ENCODE results near the gene USH1C.
A peak's percentile ranks its signal among the peaks of the same experiment; 100 is the strongest.

Gene USH1C

DNA sequence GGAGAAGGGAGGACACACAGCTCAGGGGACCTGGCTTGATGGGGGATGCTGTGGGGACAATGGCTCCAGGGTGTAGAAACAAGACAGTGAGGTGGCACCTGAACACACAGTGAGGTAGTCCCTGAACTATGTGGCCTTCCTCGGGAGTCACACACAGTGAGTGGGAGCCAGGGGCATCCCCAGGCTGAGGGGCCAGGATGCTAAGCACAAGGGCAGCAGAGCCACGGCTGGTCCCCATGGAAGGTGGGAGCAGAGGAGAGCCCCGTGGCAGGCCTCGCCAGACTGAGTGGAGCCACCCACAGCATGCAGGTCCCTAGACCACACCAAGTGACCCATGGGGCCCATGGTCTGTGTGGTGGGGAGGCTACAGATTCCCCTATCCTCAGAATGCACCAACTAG is 41.6 kb downstream of the USH1C start:
- TF ChIP-seq ZFX (IDR thresholded peaks at IDR 0.05): no peak
- TF ChIP-seq, protein P1, sequence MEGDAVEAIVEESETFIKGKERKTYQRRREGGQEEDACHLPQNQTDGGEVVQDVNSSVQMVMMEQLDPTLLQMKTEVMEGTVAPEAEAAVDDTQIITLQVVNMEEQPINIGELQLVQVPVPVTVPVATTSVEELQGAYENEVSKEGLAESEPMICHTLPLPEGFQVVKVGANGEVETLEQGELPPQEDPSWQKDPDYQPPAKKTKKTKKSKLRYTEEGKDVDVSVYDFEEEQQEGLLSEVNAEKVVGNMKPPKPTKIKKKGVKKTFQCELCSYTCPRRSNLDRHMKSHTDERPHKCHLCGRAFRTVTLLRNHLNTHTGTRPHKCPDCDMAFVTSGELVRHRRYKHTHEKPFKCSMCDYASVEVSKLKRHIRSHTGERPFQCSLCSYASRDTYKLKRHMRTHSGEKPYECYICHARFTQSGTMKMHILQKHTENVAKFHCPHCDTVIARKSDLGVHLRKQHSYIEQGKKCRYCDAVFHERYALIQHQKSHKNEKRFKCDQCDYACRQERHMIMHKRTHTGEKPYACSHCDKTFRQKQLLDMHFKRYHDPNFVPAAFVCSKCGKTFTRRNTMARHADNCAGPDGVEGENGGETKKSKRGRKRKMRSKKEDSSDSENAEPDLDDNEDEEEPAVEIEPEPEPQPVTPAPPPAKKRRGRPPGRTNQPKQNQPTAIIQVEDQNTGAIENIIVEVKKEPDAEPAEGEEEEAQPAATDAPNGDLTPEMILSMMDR (conservative IDR thresholded peaks at IDR 0.05): no peak

DNA sequence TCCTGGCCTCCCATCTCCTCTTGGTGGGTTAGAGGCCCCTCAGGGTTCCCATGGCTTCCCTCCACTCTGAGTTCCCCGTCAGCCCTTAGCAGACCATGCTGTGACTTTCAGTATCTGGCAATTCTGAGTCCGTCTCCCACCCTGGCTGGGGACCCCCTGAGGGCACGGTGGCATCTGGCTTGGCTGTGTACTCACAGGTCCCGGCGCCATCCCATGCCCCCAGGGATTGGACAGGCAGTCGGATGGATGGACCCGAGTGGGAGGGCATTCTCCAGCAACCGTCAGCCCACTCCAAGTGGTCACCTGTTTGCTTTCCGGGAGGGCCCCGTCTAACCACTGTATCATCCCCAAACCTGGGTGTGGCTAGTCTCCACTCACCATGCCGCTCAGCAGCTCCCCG is 43.5 kb downstream of the USH1C start:
- H3K27ac ChIP-seq: no peak overlapping the region
- TF ChIP-seq, protein P1 (conservative IDR thresholded peaks at IDR 0.05): no peak
- TF ChIP-seq ZFX (IDR thresholded peaks at IDR 0.05): no peak

More for the DNA sequence above, 41.6 kb downstream of the USH1C start:
- no peak overlapping the region for H3K27ac ChIP-seq

GRCh38 chr11:17498475-17498874 is 45.7 kb downstream of the USH1C start:
- no peak for TF ChIP-seq ZFX (IDR thresholded peaks at IDR 0.05)
- TF ChIP-seq, protein P1 (conservative IDR thresholded peaks at IDR 0.05): peak; percentile 73; the same call in 1 of the 2 replicates
- no peak overlapping the region for H3K27ac ChIP-seq

- TF ChIP-seq, protein P1 (conservative IDR thresholded peaks at IDR 0.05): no peak
- TF ChIP-seq ZFX (IDR thresholded peaks at IDR 0.05): no peak
- H3K27ac ChIP-seq: no peak overlapping the region
Measured at GRCh38 chr11:17498058-17498457, 46.2 kb downstream of the USH1C start.

- H3K27ac ChIP-seq: no peak overlapping the region
- TF ChIP-seq, protein P1 (conservative IDR thresholded peaks at IDR 0.05): no peak
- no peak for TF ChIP-seq ZFX (IDR thresholded peaks at IDR 0.05)
Measured at GRCh38 chr11:17496406-17496805, 47.8 kb downstream of the USH1C start.

GRCh38 chr11:17494019-17494418 is 50.2 kb downstream of the USH1C start:
- TF ChIP-seq, protein P1 (conservative IDR thresholded peaks at IDR 0.05): no peak
- no peak for TF ChIP-seq ZFX (IDR thresholded peaks at IDR 0.05)
- H3K27ac ChIP-seq: no peak overlapping the region

DNA sequence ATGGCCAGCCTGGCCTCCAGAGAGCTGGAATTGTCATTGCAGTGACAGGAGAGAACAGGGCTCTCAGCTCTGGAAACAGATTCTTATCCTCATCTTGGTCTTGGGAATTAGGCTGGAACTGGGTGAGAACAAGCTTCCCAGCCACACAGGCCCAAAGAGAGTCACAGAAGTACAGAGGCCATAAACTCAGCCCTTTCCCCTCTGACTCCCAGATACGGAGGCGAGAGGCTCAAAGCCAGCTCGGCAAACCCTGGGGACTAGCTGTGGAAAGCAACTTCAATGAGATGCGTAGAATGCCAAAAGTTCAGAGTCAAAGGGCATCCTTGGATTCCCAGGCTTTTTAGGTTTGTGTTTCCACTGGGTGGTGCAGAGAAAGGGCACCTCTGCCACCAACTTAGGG is 53.3 kb downstream of the USH1C start:
- no peak for TF ChIP-seq ZFX (IDR thresholded peaks at IDR 0.05)
- TF ChIP-seq, protein P1 (conservative IDR thresholded peaks at IDR 0.05): no peak

More for the DNA sequence above, 53.3 kb downstream of the USH1C start:
- H3K27ac ChIP-seq: no peak overlapping the region

Data from C4-2B (cell line).